Body of pancreas (tissue), 4 donors: ENCODE measurements around the gene BRD3.

Experiments
- CTCF ChIP-seq, 7 experiments: fragments of 450-650 bp in 4 of 7; fragments of 200-600 bp in 3 of 7; sonication (generic) in 3 of 7; IDR thresholded peaks; one replicate each; pipeline ENCODE4 v1.5.1; 2016 to 2019; ENCODE audit warnings: antibody characterized with exemption in 7 of 7
- POLR2A ChIP-seq, 3 donors: fragments of 450-650 bp; IDR thresholded peaks; one replicate each; pipeline ENCODE4 v1.6.1; 2016; ENCODE audit warnings: antibody characterized with exemption in 3 of 3, mild to moderate bottlenecking in 2 of 3

DNA sequence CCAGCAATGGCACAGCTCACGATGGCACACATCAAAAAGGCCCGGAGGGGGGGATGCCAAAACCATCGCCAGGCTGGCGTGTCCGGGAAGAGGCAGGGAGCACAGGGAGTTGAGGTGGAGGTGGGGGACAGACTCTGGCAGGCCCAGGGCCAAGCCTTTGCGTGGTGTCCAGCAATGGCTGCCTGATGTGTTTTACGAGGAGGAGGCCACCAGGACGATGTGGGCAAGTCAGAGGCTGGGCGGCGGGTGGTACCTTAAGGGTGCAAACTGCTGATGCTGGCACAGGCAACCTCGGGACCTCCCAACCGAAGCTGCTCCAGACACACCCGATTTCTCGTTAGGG, 80.4 kb downstream of the BRD3 start:
- TF ChIP-seq CTCF (IDR thresholded peaks at IDR 0.05): no peak
- TF ChIP-seq POLR2A (IDR thresholded peaks at IDR 0.05): no peak
